SK-N-SH (cell line): Measurements from ENCODE around the gene ADGRL3. TPM values are rescaled to one million over a fixed set of nuclear protein-coding genes. Genes with fewer than 3 reads are reported as not detected.

Experiments used
- CTCF ChIA-PET: fragments of 300-600, 350-600 bp; formaldehyde crosslinking; extraction: SDS; loops from one replicate; lab custom pipeline; 2021; lab: Yijun Ruan, JAX
- POLR2A ChIA-PET: fragments of 350-600 bp; sonication (Branson Sonifier 250); formaldehyde crosslinking; extraction: SDS; loops from one replicate; lab custom pipeline; 2020; ENCODE audit warnings: antibody characterized with exemption, inconsistent platforms; lab: Yijun Ruan, JAX
- DNase-seq: peaks from one replicate; pipeline ENCODE4 v3.0.0; 2012
- H2AFZ ChIP-seq: fragments of 200-600 bp; sonication (generic); 2 replicates; pipeline ENCODE4 v1.8.1; 2016; ENCODE audit warnings: antibody characterized with exemption, mild to moderate bottlenecking, low read depth
- H3F3A ChIP-seq: fragments of 200-600 bp; sonication (generic); replicated peaks from 2 replicates; pipeline ENCODE3; 2016; ENCODE audit warnings: antibody characterized with exemption, mild to moderate bottlenecking; ENCODE audit not compliant: insufficient read depth
- H3K27ac ChIP-seq, 2 experiments: fragments of 200-500 bp in 1 of 2; fragments of 200-600 bp in 1 of 2; sonication (Bioruptor generic) in 1 of 2; sonication (generic), shearing (Covaris generic) in 1 of 2; 2 replicates each; pipeline versions ENCODE4 v1.5.1 to v1.6.1; 2014 to 2016; ENCODE audit warnings: low read depth in 2 of 2, inconsistent platforms in 1 of 2, low read length in 1 of 2, mild to moderate bottlenecking in 1 of 2, mixed read lengths in 1 of 2
- H3K27me3 ChIP-seq: fragments of 200-600 bp; sonication (generic), shearing (Covaris generic); 2 replicates; pipeline ENCODE4 v1.6.1; 2016; ENCODE audit warnings: mixed run types; ENCODE audit not compliant: insufficient read depth
- H3K36me3 ChIP-seq, 2 experiments: fragments of 200-500 bp in 1 of 2; fragments of 200-600 bp in 1 of 2; sonication (Bioruptor generic) in 1 of 2; sonication (generic) in 1 of 2; replicated peaks in 1 of 2; 2 replicates each; pipeline versions ENCODE3 to v1.5.1; 2014 to 2016; ENCODE audit warnings: low read length in 1 of 2, mild to moderate bottlenecking in 1 of 2; ENCODE audit not compliant: insufficient read depth in 2 of 2, control insufficient read depth in 1 of 2
- H3K4me1 ChIP-seq, 2 experiments: fragments of 200-500 bp in 1 of 2; fragments of 200-600 bp in 1 of 2; sonication (Bioruptor generic) in 1 of 2; sonication (generic), shearing (Covaris generic) in 1 of 2; 2 replicates each; pipeline versions ENCODE4 v1.5.1 to v1.6.1; 2014 to 2016; ENCODE audit warnings: low read depth in 1 of 2, low read length in 1 of 2, mixed run types in 1 of 2; ENCODE audit not compliant: insufficient read depth in 2 of 2, control insufficient read depth in 1 of 2
- H3K4me2 ChIP-seq: fragments of 200-600 bp; sonication (generic), shearing (Covaris generic); 2 replicates; pipeline ENCODE4 v1.6.1; 2017; ENCODE audit warnings: mixed run types
- H3K4me3 ChIP-seq, 2 experiments: fragments of 200-500 bp in 1 of 2; fragments of 200-600 bp in 1 of 2; sonication (Bioruptor generic) in 1 of 2; sonication (generic), shearing (Covaris generic) in 1 of 2; 2 replicates each; pipeline versions ENCODE4 v1.5.1 to v1.8.1; 2014 to 2016; ENCODE audit warnings: low read depth in 2 of 2, inconsistent platforms in 1 of 2, low read length in 1 of 2, mild to moderate bottlenecking in 1 of 2, mixed read lengths in 1 of 2, moderate library complexity in 1 of 2
- H3K79me2 ChIP-seq: fragments of 200-600 bp; sonication (generic); 2 replicates; pipeline ENCODE4 v1.8.1; 2017; ENCODE audit warnings: mild to moderate bottlenecking; ENCODE audit not compliant: insufficient read depth
- H3K9ac ChIP-seq: fragments of 200-600 bp; sonication (generic); 2 replicates; pipeline ENCODE4 v1.6.1; 2017; ENCODE audit warnings: mixed run types
- H3K9me2 ChIP-seq: fragments of 200-600 bp; sonication (generic); 2 replicates; pipeline ENCODE4 v1.6.1; 2017; ENCODE audit warnings: mixed run types
- H3K9me3 ChIP-seq: fragments of 200-600 bp; sonication (generic); 2 replicates; pipeline ENCODE4 v1.6.1; 2017; ENCODE audit warnings: mixed run types, mild to moderate bottlenecking, moderate library complexity
- H4K20me1 ChIP-seq: fragments of 200-600 bp; sonication (generic); 2 replicates; pipeline ENCODE4 v1.6.1; 2017; ENCODE audit warnings: mild to moderate bottlenecking, mixed run types; ENCODE audit not compliant: insufficient read depth
- CHD2 ChIP-seq: fragments of 150-350 bp; IDR thresholded peaks from 2 replicates; pipeline ENCODE4 v1.6.1; 2018; ENCODE audit warnings: low read length; ENCODE audit not compliant: partially characterized antibody
- ELF1 ChIP-seq: IDR thresholded peaks from 2 replicates; pipeline ENCODE4 v1.4.0; 2012
- EP300 ChIP-seq, 2 experiments: IDR thresholded peaks; 2 replicates each; pipeline versions ENCODE4 v1.4.0 to v1.6.1; 2012; ENCODE audit warnings: borderline replicate concordance in 1 of 2, low read depth in 1 of 2, low read length in 1 of 2
- EZH2phosphoT487 ChIP-seq: fragments of 200-600 bp; sonication (generic); IDR thresholded peaks from 2 replicates; pipeline ENCODE4 v1.6.1; 2017; ENCODE audit warnings: low read depth, mixed run types, mild to moderate bottlenecking, antibody characterized with exemption, moderate library complexity, borderline replicate concordance
- FOXJ3 ChIP-seq: sonication (generic); formaldehyde crosslinking; IDR thresholded peaks from 2 replicates; pipeline ENCODE4 v1.5.1; 2020; ENCODE audit warnings: mild to moderate bottlenecking, missing genetic modification reagents
- FOXM1 ChIP-seq: IDR thresholded peaks from 2 replicates; pipeline ENCODE4 v1.4.0; 2012; ENCODE audit warnings: low read depth, mild to moderate bottlenecking
- GABPA ChIP-seq: IDR thresholded peaks from 2 replicates; pipeline ENCODE4 v1.4.0; 2012; ENCODE audit warnings: low read depth, mild to moderate bottlenecking
- MAX ChIP-seq: IDR thresholded peaks from 2 replicates; pipeline ENCODE4 v1.4.0; 2012; ENCODE audit warnings: low read depth
- MEF2A ChIP-seq: IDR thresholded peaks from 2 replicates; pipeline ENCODE4 v1.4.0; 2012; ENCODE audit warnings: low read depth, borderline replicate concordance
- PBX3 ChIP-seq: IDR thresholded peaks from 2 replicates; pipeline ENCODE4; 2012
- POLR2AphosphoS5 ChIP-seq: IDR thresholded peaks from 2 replicates; pipeline ENCODE4 v1.6.1; 2012; ENCODE audit warnings: low read depth, low read length
- RCOR1 ChIP-seq: fragments of 150-350 bp; IDR thresholded peaks from 2 replicates; pipeline ENCODE4 v1.6.1; 2017; ENCODE audit warnings: antibody characterized with exemption, low read length
- RFX5 ChIP-seq: IDR thresholded peaks from 2 replicates; pipeline ENCODE4 v1.6.1; 2012; ENCODE audit warnings: mild to moderate bottlenecking, improper control_type of control experiment, low read length
- RXRA ChIP-seq: IDR thresholded peaks from 2 replicates; pipeline ENCODE4 v1.4.0; 2012; ENCODE audit warnings: low read depth, mild to moderate bottlenecking, borderline replicate concordance
- TAF1 ChIP-seq: IDR thresholded peaks from 2 replicates; pipeline ENCODE4 v1.6.1; 2012; ENCODE audit warnings: low read depth, mild to moderate bottlenecking, low read length, moderate library complexity, borderline replicate concordance
- TCF12 ChIP-seq: IDR thresholded peaks from 2 replicates; pipeline ENCODE4 v1.4.0; 2012
- TEAD4 ChIP-seq: IDR thresholded peaks from 2 replicates; pipeline ENCODE4 v1.4.0; 2012; ENCODE audit warnings: mild to moderate bottlenecking, borderline replicate concordance; ENCODE audit not compliant: insufficient read depth
- USF1 ChIP-seq: IDR thresholded peaks from 2 replicates; pipeline ENCODE4 v1.4.0; 2012; ENCODE audit warnings: low read depth, borderline replicate concordance
- YY1 ChIP-seq: IDR thresholded peaks from 2 replicates; pipeline ENCODE4 v1.4.0; 2012; ENCODE audit warnings: low read depth, mild to moderate bottlenecking
- WGBS: methylation state at CpG from one replicate; pipeline ENCODE4 v1.1.6; 2017; ENCODE audit warnings: low lambda C conversion rate; 5-methylcytosine and 5-hydroxymethylcytosine counted together
- polyA plus RNA-seq, 3 experiments: library from polyadenylated mRNA; depleted of rRNA; stranded (reverse); fragments of >200 nt; gene quantifications; 2 replicates each; pipeline ENCODE4 v1.2.3, GENCODE V29; 2012
- TF ChIP-seq, protein P1 (sequence below): IDR thresholded peaks from 2 replicates; pipeline ENCODE4 v1.4.0; 2012; ENCODE audit warnings: low read depth, borderline replicate concordance

The ADGRL3 gene
- polyA plus RNA-seq, 1 of the 3 experiments (the other 2 are of a cell fraction) = 0.03 TPM

GRCh38 chr4:61431131-61431530, 231.0 kb downstream of the ADGRL3 start:
- no peak overlapping the region for H3K4me3 ChIP-seq
- H3K9me3 ChIP-seq = no peaks in the 10 kb centered on the region
- POLR2A ChIA-PET = no interaction called here
- H3K79me2 ChIP-seq = no peaks in the 10 kb centered on the region
- H4K20me1 ChIP-seq = no peaks in the 10 kb centered on the region
- H3K36me3 ChIP-seq = no peaks in the 10 kb centered on the region
- H3K27ac ChIP-seq = no peak overlapping the region
- H3K9me2 ChIP-seq = no peaks in the 10 kb centered on the region
- H3K4me2 ChIP-seq = no peak overlapping the region
- no peaks in the 10 kb centered on the region for H3F3A ChIP-seq
- DNase-seq = no peak
- WGBS = 47% methylated on average over 5 of the region's 5 CpGs
- no peak overlapping the region for H3K9ac ChIP-seq
- no peak overlapping the region for H2AFZ ChIP-seq
- H3K4me1 ChIP-seq = no peaks in the 10 kb centered on the region
- TF ChIP-seq, protein P1, sequence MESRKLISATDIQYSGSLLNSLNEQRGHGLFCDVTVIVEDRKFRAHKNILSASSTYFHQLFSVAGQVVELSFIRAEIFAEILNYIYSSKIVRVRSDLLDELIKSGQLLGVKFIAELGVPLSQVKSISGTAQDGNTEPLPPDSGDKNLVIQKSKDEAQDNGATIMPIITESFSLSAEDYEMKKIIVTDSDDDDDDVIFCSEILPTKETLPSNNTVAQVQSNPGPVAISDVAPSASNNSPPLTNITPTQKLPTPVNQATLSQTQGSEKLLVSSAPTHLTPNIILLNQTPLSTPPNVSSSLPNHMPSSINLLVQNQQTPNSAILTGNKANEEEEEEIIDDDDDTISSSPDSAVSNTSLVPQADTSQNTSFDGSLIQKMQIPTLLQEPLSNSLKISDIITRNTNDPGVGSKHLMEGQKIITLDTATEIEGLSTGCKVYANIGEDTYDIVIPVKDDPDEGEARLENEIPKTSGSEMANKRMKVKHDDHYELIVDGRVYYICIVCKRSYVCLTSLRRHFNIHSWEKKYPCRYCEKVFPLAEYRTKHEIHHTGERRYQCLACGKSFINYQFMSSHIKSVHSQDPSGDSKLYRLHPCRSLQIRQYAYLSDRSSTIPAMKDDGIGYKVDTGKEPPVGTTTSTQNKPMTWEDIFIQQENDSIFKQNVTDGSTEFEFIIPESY = no peak
- TF ChIP-seq USF1 (no peak), RFX5 (no peak), PBX3 (no peak), CHD2 (no peak), FOXM1 (no peak), ELF1 (no peak), TAF1 (no peak), FOXJ3 (no peak), EP300 (IDR thresholded peaks at IDR 0.05; ENCODE audit: borderline replicate concordance in 1 of 2, low read depth in 1 of 2, low read length in 1 of 2) (no peak)
- H3K27me3 ChIP-seq = no peaks in the 10 kb centered on the region
- CTCF ChIA-PET = no interaction called here

DNA sequence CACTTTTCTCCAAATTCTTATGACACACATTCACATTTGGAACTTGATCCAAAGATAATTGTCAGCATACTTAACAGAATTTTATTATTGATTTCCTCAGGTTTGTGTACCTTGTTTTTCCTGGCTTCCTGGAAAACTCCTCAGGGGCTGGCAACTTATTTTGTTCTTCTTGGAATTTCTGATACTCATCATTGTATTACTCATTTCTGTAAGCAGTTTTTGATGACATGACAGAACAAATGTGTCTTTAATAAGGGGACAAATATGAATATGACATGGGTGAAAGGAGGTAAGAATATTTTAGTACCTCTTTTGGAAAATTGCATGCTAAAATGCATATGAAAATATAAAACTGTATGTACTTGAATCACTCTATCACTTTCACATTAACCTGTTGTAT, 237.8 kb downstream of the ADGRL3 start:
- no peak overlapping the region for H3K27ac ChIP-seq
- H3K27me3 ChIP-seq = no peaks in the 10 kb centered on the region
- H3K9me2 ChIP-seq = no peaks in the 10 kb centered on the region
- H3K4me1 ChIP-seq = no peaks in the 10 kb centered on the region
- H3K79me2 ChIP-seq = no peaks in the 10 kb centered on the region
- H3K9me3 ChIP-seq = no peaks in the 10 kb centered on the region
- H3K36me3 ChIP-seq = no peaks in the 10 kb centered on the region
- no peak overlapping the region for H3K4me3 ChIP-seq
- no peaks in the 10 kb centered on the region for H3F3A ChIP-seq
- H3K4me2 ChIP-seq = no peak overlapping the region
- no peak overlapping the region for H3K9ac ChIP-seq
- H2AFZ ChIP-seq = no peak overlapping the region
- POLR2A ChIA-PET = no interaction called here
- TF ChIP-seq EZH2phosphoT487 (no peak), TCF12 (no peak), MEF2A (no peak), RFX5 (no peak), MAX (no peak), POLR2AphosphoS5 (no peak), EP300 (IDR thresholded peaks at IDR 0.05; ENCODE audit: borderline replicate concordance in 1 of 2, low read depth in 1 of 2, low read length in 1 of 2) (no peak), YY1 (no peak), GABPA (no peak), RXRA (no peak), FOXM1 (no peak), TEAD4 (no peak), TAF1 (no peak), RCOR1 (no peak)
- TF ChIP-seq, all 33 proteins: peak for 0
- no peak for DNase-seq
- CTCF ChIA-PET = no interaction called here
- no peaks in the 10 kb centered on the region for H4K20me1 ChIP-seq
